Skeletal muscle cell (primary cell): Measurements from ENCODE around the gene ARID1B.

Experiments used
- DNase-seq: peaks from one replicate; pipeline ENCODE4 v3.0.0-alpha.2; 2010; ENCODE audit warnings: low read depth
- H3K4me3 ChIP-seq: 2 replicates; pipeline ENCODE4 v1.5.1; 2011; ENCODE audit warnings: low read depth, mild to moderate bottlenecking, control low read depth, low read length, moderate library complexity

ARID1B gene

DNA sequence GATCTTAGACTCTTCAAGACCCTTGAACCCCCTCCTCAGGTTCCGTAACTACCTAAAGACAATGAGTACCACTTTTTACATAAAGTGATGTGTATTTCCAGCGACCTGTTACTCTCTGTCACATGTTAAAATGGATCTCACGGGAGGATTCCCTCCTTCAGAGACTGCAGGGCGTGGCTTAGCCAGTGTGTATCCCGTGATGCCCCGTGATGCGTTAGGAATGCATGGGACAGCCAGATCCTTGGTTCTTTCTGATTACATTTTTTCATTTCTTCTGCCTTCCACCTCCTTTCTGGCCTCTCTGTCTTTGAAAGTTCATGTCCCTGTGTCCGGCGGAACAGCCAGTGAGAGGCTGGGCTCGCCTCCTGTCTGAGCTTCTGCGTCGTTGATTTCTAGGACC is 390.7 kb downstream of the ARID1B start:
- H3K4me3 ChIP-seq: no peak overlapping the region
- no peak for DNase-seq

- H3K4me3 ChIP-seq: no peak overlapping the region
- no peak for DNase-seq
Measured at GRCh38 chr6:157168471-157168870, 391.3 kb downstream of the ARID1B start.

- DNase-seq: no peak
- no peak overlapping the region for H3K4me3 ChIP-seq
Measured at GRCh38 chr6:157169226-157169625, 392.0 kb downstream of the ARID1B start.

DNA sequence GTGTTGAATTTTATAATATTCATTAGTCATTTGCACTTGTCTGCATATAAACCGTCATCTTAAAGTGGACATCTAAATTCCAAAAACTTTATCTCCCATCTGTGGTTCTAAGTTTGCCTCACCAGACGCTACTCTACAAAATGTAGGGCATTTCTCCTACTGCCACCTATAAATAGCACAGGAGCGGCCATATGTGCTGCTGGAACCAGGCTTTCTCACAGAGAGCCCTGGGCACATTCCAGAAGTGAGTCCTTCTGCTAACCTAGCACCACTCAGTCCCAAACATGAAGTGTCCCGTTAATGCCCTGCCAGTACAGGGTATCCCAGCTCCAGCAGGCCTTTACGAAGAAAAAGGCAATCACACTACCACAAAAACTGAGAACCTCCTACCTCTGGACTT is 392.5 kb downstream of the ARID1B start:
- H3K4me3 ChIP-seq: no peak overlapping the region

DNA sequence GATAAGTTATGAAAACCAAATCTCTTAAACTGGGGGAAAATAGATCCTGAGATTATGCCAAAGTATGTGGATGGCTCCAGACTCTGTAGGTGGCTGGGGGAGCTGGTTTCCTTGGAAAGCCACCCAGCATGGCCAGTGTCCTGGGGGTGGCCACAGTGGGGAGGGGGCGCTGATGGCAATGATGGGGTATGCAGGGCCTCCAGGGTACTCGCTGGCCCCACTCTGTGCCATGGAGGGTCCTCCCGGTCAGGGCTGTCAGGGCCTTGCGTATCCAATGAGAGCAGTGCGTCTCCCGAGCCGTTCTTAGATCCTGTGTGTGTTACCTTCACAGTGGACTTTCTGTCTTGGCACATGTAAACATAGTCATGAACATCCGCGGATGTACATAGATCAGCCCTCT is 393.4 kb downstream of the ARID1B start:
- DNase-seq: no peak
- no peak overlapping the region for H3K4me3 ChIP-seq

More for the DNA sequence above, 392.5 kb downstream of the ARID1B start:
- DNase-seq: no peak

- no peak overlapping the region for H3K4me3 ChIP-seq
- DNase-seq: no peak
Measured at GRCh38 chr6:157171801-157172200, 394.6 kb downstream of the ARID1B start.

DNA sequence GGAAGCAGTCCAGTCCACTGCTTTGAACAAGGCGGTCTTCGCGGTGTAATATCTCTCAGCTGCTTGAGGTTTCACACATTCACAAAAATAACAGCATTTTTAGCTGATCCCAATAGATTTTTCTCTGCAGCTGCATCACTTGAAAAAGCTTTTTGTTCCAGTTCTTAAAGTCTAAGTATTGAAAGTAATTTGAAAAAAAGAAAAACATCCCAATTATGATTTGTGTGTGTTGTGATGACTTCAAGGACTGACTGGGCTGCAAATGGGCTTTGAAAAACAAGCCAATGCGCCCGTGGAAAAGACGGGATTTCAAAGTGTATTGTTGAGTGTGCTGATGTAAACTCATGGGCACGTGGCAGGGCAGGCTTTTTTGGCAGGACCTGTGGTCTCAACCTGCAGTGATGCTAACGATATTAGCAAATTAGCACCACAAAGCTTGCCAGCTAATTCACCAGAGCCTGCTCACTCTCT is 395.1 kb downstream of the ARID1B start:
- no peak overlapping the region for H3K4me3 ChIP-seq
- DNase-seq: no peak

GRCh38 chr6:157172830-157173536 is 395.8 kb downstream of the ARID1B start:
- no peak for DNase-seq
- no peak overlapping the region for H3K4me3 ChIP-seq

DNA sequence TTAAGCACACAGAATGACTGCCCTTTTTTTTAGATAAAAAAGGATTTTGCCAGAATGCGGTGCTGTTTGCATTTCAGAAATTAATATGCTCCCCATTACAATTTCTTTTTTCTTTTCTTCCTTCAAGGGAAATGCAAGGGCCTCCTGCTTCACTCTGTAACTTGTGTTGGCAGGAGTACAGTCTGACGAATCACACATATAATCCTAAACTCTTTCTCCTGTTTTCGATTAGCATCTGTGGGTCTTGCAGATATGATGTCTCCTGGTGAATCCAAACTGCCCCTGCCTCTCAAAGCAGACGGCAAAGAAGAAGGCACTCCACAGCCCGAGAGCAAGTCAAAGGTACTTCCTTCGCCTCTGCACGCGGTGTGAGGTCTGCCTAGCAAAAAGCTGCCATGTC is 396.6 kb downstream of the ARID1B start:
- H3K4me3 ChIP-seq: no peak overlapping the region
- DNase-seq: no peak

GRCh38 chr6:157174731-157175130 is 397.6 kb downstream of the ARID1B start:
- DNase-seq: no peak
- H3K4me3 ChIP-seq: no peak overlapping the region

DNA sequence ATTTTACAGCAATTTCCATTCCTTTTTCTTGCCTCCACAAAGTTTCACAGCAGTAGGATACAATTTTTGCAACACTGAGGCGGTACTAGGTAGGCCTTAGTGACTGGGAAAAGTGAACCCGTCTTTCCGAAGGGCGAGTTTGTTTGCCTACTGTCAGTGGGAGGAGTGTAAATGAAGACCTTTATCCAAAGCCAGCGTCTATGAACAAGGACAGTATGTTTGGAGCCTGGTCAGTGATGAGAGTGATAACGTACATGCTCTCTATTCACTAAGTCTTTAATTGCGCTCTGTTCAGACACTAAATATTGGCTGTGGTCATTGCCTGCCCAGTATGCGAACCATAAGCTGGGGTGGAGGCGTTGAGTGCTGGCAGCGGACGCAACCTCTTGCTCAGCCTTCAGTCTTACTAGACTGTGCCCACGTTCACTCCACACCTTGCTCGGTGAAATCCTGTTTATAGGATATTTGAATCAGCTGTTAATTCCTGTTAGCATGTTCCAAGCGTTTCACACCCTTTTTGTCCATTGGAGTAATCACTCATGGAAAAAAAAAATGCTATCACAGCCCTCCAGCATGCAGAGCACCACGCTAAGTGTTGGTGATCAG is 400.7 kb downstream of the ARID1B start:
- DNase-seq: no peak
- H3K4me3 ChIP-seq: no peak overlapping the region

DNA sequence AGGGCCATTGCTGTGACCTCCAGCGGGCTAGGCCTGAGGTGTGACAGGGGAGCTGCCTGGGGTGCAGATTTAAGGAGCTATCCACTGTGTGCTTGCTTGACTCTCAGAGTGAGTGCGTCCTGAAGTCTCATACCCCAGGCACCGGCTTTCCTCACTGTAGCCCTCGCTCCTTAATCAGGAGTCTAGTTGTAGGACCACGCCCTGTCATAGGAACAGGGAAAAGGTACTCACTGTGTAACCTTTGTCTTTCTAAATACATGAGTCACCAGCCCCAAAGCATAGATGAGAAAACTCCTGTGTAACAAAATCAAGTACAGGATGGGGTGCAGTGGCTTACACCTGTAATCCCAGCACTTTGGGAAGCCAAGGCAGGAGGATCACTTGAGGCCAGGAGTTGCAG is 404.5 kb downstream of the ARID1B start:
- DNase-seq: no peak

DNA sequence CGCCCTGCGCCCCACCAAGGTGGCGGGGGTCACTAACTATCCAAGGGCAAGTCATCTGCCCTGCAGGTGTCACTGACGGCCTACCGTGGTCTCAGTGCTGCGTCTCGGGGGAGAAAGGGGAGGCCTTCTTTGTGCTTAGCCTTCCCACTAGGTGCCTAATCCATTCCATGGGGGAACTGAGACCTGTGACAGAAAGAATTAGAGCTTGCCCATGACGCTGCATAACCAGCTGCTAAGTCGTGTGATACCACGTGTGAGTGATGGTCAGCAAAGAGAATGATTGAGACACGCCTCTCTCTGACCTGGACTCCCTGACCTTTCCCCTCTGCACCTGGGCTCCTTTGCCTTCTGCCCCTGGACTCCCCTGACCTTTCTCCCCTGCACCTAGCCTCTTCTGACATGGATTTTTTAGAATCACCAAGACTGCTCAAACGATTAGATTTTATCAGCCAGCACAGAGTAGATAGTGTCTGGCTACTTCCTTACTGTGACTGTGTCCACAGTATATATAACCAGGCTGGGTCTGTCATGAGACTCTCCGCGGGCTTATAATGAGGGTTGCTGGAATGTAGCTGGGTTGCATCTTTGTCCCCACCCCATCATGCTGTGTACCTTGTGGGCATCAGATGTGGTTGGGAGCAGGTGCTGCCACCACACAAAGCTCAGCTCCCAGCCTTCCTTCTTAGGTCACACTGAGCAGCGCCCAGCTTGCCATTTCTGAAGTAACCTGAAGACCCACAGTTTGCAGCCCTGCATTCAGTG is 405.5 kb downstream of the ARID1B start:
- DNase-seq: no peak
- no peak overlapping the region for H3K4me3 ChIP-seq

More for the DNA sequence above, 404.5 kb downstream of the ARID1B start:
- H3K4me3 ChIP-seq: no peak overlapping the region

- DNase-seq: no peak
Measured at GRCh38 chr6:157184202-157185015, 407.2 kb downstream of the ARID1B start.

DNA sequence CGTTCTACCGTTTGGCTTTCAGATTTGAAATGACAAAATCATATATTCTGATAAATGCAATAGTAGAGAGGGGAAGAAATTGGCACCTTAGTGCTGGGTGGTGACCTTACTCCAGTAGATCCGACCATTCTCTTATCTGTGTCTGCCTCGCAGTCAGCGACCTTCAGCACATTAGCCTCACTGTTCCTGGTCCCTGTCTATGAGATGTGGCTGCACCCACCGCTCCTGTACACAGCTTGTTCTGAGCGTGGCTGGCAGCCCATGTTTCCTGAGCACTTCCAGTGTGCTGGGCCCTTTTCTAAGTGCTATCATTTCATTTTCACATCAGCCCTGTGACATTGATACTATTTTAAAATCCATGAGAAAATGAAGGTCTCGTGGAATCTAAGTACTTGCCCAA is 408.0 kb downstream of the ARID1B start:
- H3K4me3 ChIP-seq: no peak overlapping the region
- no peak for DNase-seq

More at GRCh38 chr6:157184202-157185015, 407.2 kb downstream of the ARID1B start:
- H3K4me3 ChIP-seq: no peak overlapping the region

DNA sequence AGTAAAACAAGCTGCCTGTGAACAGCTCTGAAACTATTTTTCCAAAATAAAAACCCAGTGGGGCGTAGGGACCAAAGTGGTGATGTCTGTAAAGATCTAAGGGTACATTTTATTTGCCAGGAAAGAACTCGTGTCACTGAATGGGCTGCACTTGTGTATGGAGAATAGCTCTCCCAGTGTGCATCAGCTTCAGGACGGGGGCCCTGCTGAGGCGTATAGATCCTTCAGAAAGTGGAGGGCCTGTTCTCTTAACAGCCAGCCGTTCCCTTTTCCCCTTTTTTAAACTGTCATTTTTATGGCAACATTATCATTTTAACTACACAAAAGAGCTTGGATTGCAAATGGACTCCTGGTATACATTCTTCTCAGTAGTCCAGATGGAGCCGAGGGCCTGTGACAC is 408.8 kb downstream of the ARID1B start:
- no peak for DNase-seq
- no peak overlapping the region for H3K4me3 ChIP-seq

GRCh38 chr6:157186785-157187181 is 409.6 kb downstream of the ARID1B start:
- H3K4me3 ChIP-seq: no peak overlapping the region
- DNase-seq: no peak

DNA sequence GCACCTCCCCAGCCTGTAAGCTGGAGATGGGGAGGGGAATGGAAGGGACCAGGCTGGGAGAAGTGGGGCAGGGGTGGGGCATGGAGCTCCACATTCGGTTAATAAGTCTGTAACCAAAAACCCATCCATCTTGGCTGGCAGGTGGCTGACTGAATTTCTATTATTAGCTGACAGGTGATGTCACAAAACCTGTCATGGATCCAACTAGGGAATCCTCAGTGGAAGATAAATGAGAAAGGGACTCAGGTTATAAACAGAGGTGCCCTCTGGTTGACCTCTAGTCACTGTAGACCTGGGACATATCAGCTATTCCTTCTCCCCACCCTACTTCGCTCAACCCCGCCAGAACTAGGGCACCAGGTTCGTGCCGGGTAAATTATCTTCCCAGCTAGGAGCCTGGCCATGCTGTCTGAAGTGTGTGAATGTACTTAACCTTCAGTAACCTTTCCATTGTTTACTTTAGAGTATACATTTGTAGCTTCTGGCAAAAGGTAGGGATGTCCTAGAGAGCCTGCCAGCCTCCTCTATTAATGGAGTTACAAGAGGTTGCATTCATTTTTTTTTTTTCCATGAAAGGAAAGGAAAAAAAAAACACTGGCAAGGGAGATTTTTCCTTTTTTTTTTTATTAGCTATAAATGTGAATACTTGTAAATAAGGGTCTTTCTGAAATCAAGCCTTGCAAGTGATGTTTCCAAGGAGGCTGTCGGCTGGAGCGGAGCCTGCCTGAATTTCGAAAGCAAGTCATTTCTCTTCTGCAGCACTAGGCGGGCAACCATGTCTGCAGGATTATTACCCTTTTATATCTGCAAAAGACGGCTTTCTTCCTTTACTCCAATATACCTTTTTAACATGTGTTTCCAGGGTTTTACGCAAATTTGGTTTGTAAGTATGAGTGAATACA is 410.3 kb downstream of the ARID1B start:
- no peak for DNase-seq
- H3K4me3 ChIP-seq: no peak overlapping the region

DNA sequence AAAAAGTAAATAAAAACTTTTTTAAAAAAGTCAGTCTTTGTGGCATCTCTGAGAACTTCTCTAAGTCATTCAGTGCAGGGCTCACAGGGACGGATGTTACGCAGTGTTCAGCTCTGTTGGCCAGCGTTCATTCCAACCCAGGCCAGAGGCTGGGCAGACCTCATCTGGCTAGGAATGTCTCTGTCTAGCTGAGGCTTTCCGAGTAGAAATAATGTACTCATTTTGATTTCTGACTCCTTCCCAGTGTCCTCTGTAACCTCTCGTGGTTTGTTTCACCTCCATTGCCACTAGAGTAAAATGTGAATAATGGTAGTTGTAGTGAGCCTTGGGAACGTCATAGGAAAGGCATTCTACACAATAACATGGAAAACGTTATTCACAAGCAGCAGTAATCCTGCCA is 411.0 kb downstream of the ARID1B start:
- no peak overlapping the region for H3K4me3 ChIP-seq
- DNase-seq: no peak
